Body of pancreas (tissue), 4 donors: ENCODE results near the gene ESPL1.

ENCODE experiments used
- POLR2A ChIP-seq, 3 donors: fragments of 450-650 bp; IDR thresholded peaks; one replicate each; pipeline ENCODE4 v1.6.1; 2016; ENCODE audit warnings: antibody characterized with exemption in 3 of 3, mild to moderate bottlenecking in 2 of 3
- TF ChIP-seq, protein P1 (sequence below), 7 experiments: fragments of 450-650 bp in 4 of 7; fragments of 200-600 bp in 3 of 7; sonication (generic) in 3 of 7; IDR thresholded peaks; one replicate each; pipeline ENCODE4 v1.5.1; 2016 to 2019; ENCODE audit warnings: antibody characterized with exemption in 7 of 7

- TF ChIP-seq, protein P1, sequence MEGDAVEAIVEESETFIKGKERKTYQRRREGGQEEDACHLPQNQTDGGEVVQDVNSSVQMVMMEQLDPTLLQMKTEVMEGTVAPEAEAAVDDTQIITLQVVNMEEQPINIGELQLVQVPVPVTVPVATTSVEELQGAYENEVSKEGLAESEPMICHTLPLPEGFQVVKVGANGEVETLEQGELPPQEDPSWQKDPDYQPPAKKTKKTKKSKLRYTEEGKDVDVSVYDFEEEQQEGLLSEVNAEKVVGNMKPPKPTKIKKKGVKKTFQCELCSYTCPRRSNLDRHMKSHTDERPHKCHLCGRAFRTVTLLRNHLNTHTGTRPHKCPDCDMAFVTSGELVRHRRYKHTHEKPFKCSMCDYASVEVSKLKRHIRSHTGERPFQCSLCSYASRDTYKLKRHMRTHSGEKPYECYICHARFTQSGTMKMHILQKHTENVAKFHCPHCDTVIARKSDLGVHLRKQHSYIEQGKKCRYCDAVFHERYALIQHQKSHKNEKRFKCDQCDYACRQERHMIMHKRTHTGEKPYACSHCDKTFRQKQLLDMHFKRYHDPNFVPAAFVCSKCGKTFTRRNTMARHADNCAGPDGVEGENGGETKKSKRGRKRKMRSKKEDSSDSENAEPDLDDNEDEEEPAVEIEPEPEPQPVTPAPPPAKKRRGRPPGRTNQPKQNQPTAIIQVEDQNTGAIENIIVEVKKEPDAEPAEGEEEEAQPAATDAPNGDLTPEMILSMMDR (IDR thresholded peaks at IDR 0.05): peak; percentile 37 to 78 (median 74)
- TF ChIP-seq POLR2A (IDR thresholded peaks at IDR 0.05): no peak
These were observed 19.7 kb downstream of the ESPL1 start for GRCh38 chr12:53287741-53288216.
